DND-41 (cell line): ENCODE measurements around the gene CAV1.

Experiments used
- ATAC-seq: fragments of 200-7000 bp; cut with Tn5 transposase; 3 replicates; pipeline ENCODE4 v1.9.1; 2021; ENCODE audit warnings: low read depth; ENCODE audit not compliant: insufficient read depth
- DNase-seq: peaks from one replicate; pipeline ENCODE4 v3.0.0-alpha.2; 2020
- H2AFZ ChIP-seq: 2 replicates; pipeline ENCODE4 v1.6.0; 2012; ENCODE audit warnings: low read depth, low read length
- H3K27ac ChIP-seq: 2 replicates; pipeline ENCODE4 v1.5.1; 2012; ENCODE audit warnings: low read length, inconsistent platforms
- H3K27me3 ChIP-seq: fragments of 200-600 bp; sonication (generic); 2 replicates; pipeline ENCODE4 v1.6.0; 2012; ENCODE audit warnings: low read length, mild to moderate bottlenecking, inconsistent platforms; ENCODE audit not compliant: insufficient read depth, poor library complexity
- H3K36me3 ChIP-seq: 2 replicates; pipeline ENCODE4 v1.5.1; 2012; ENCODE audit warnings: low read length, inconsistent platforms; ENCODE audit not compliant: insufficient read depth
- H3K4me1 ChIP-seq: 2 replicates; pipeline ENCODE4 v1.5.1; 2012; ENCODE audit warnings: mild to moderate bottlenecking, low read length; ENCODE audit not compliant: insufficient read depth
- H3K4me2 ChIP-seq: 2 replicates; pipeline ENCODE4 v1.6.0; 2012; ENCODE audit warnings: mild to moderate bottlenecking, moderate library complexity, low read length, inconsistent platforms; ENCODE audit not compliant: insufficient read depth
- H3K4me3 ChIP-seq, 2 experiments: fragments of 200-600 bp in 1 of 2; shearing (Covaris generic) in 1 of 2; 2 replicates each; pipeline ENCODE4 v1.5.1; 2012 to 2016; ENCODE audit warnings: inconsistent platforms in 2 of 2, low read length in 2 of 2, mild to moderate bottlenecking in 2 of 2, low read depth in 1 of 2, moderate library complexity in 1 of 2
- H3K79me2 ChIP-seq: 2 replicates; pipeline ENCODE4 v1.6.0; 2012; ENCODE audit warnings: low read length, inconsistent platforms; ENCODE audit not compliant: insufficient read depth
- H3K9ac ChIP-seq: 2 replicates; pipeline ENCODE4 v1.6.0; 2012; ENCODE audit warnings: low read depth, mild to moderate bottlenecking, inconsistent platforms, low read length, moderate library complexity
- H3K9me3 ChIP-seq: 2 replicates; pipeline ENCODE4 v1.5.1; 2012; ENCODE audit warnings: low read length, moderate library complexity, mild to moderate bottlenecking, inconsistent platforms; ENCODE audit not compliant: insufficient read depth, severe bottlenecking
- H4K20me1 ChIP-seq: 2 replicates; pipeline ENCODE4 v1.6.0; 2012; ENCODE audit warnings: low read length; ENCODE audit not compliant: insufficient read depth
- CTCF ChIP-seq: IDR thresholded peaks from 2 replicates; pipeline ENCODE4 v1.5.1; 2012; ENCODE audit warnings: borderline replicate concordance, low read length, moderate library complexity, mild to moderate bottlenecking; ENCODE audit not compliant: poor library complexity, severe bottlenecking; ENCODE audit errors: extremely low read depth
- EZH2 ChIP-seq: IDR thresholded peaks from 3 replicates; pipeline ENCODE4 v1.6.1; 2012; ENCODE audit warnings: borderline replicate concordance, low read depth, mild to moderate bottlenecking, moderate library complexity, low read length, inconsistent platforms; ENCODE audit not compliant: severe bottlenecking

The CAV1 gene

DNA sequence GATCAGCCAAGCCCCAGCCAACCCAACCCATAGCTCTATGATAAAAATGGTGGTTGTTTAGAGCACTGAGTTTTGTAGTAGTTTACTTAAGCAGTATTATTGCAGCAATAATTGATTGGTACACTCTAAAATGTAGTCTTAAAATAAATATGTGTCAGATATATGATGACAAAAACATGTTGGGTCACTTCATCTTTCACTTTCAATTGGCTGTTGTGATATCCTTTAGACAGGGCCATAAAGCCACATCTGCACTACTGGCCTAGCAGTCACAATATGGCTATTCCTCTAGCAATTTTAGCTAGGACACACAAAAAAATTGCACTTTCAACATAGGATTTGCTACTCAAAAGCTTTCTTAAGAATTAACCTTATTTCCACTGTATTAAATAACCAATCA lies 5.9 kb upstream of the CAV1 start:
- Histone ChIP-seq H3K4me1 (no peaks in the 10 kb centered on the region), H3K4me2 (no peak overlapping the region), H3K79me2 (no peaks in the 10 kb centered on the region), H3K27me3 (peaks cover 19% of the 10 kb centered on the region), H3K36me3 (no peaks in the 10 kb centered on the region), H4K20me1 (no peaks in the 10 kb centered on the region), H3K9me3 (no peaks in the 10 kb centered on the region), H2AFZ (no peak overlapping the region), H3K27ac (no peak overlapping the region), H3K4me3 (no peak overlapping the region), H3K9ac (no peak overlapping the region)
- no peak for ATAC-seq
- DNase-seq, result no peak
- TF ChIP-seq EZH2, result no peak
- no peak for TF ChIP-seq CTCF

GRCh38 chr7:116521046-116521664 lies 3.7 kb upstream of the CAV1 start:
- no peak for TF ChIP-seq CTCF
- no peak for TF ChIP-seq EZH2
- Histone ChIP-seq H3K27ac (no peak overlapping the region), H3K4me1 (no peaks in the 10 kb centered on the region), H3K79me2 (no peaks in the 10 kb centered on the region), H3K36me3 (no peaks in the 10 kb centered on the region), H3K4me2 (no peak overlapping the region), H4K20me1 (no peaks in the 10 kb centered on the region), H3K9ac (no peak overlapping the region), H3K4me3 (no peak overlapping the region), H3K27me3 (peaks cover 19% of the 10 kb centered on the region), H2AFZ (no peak overlapping the region), H3K9me3 (no peaks in the 10 kb centered on the region)
- DNase-seq (no peak), ATAC-seq (no peak)

DNA sequence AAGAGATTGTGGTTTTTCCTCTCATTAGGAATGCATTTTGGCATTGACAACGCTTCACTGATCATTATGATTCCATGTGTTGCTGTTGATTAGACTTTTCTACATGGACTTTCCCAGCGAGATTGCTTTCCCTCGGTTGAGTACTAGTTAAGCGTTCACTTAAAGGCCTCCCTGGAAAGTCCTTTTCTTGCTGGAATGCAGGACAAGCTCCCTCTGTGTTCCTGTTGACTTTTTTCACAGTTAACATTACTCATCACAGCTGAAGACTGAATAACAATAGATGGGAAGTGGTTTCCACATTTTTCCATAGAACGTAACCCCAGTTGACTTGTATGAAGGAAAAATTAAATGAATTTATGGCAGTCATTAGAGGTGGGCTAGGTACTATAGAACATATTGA lies 2.6 kb upstream of the CAV1 start:
- DNase-seq, result no peak

More for the DNA sequence above, 2.6 kb upstream of the CAV1 start:
- Histone ChIP-seq H3K9ac (no peak overlapping the region), H3K4me1 (no peaks in the 10 kb centered on the region), H3K27ac (no peak overlapping the region), H3K79me2 (no peaks in the 10 kb centered on the region), H3K4me2 (no peak overlapping the region), H4K20me1 (no peaks in the 10 kb centered on the region), H3K27me3 (peaks cover 19% of the 10 kb centered on the region), H3K9me3 (no peaks in the 10 kb centered on the region), H2AFZ (no peak overlapping the region), H3K36me3 (no peaks in the 10 kb centered on the region), H3K4me3 (no peak overlapping the region)
- TF ChIP-seq CTCF (no peak), EZH2 (no peak)
- ATAC-seq, result no peak
